Measurements from ENCODE around the gene KRTAP10-1. TPM values are rescaled to one million over a fixed set of nuclear protein-coding genes. Genes with fewer than 3 reads are reported as not detected.
"Not testable (repeated sequence)": the region's sequence is repeated elsewhere in the genome, so short reads cannot be mapped to it uniquely, and the experiment has no call there.

KRTAP10-1 gene
- not detected for total RNA-seq

DNA sequence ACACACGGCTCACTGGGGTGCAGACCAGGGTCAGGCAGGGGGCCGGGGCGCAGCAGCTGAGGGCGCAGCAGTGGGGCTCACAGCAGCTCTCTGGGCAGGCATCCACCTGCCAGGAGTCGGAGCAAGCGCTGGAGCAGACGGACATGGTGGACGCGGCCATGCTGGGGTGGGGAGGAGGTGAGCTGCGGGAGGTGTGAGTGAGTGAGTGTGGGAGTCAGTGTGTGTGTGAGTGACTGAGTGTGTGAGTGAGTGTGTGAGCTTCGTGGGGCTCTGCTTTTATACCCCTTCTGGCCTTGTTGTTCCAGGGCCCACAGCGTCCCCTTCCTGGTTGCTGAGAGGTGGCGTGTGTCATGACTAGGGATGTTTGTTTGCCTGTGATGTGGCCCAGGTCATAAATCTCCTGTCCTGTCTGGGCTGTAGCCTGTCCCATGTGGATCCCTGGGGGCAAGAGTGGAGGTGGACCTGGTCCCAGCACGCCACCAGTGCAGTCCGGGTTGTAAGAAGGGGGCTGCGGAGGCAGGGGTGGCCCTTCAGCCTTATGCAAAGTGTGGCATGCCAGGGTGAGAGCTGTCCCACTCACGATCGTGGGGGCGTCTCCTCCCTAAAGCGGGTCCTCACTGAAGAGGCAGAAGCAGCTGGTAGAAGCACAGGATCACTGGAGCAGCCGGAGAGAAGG, at the start of gene KRTAP10-1:
TSS of gene KRTAP10-1 (minus strand) at position 205 of the 676 bp plus-strand sequence. CDS start at position 160, 45 bp downstream.
- DNase-seq, result no peak

DNA sequence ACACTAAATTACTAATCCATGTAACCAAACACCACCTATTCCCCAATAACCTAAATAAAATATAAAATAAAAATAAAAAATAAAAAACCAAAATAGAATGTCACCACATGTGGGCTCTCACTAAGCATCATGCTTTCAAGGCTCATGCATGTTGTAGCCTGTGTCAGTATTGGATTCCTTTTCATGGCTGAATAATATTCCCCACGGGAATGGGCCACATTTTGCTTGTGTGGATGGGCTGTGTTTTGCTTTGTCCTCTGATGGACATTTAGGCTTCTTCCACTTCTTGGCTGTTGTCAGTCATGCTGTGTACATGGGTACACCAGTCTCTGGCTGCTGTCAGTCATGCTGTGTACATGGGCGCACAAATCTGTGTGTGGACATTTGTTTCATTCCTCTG, 49.1 kb upstream of the KRTAP10-1 start:
- DNase-seq, result no peak

DNA sequence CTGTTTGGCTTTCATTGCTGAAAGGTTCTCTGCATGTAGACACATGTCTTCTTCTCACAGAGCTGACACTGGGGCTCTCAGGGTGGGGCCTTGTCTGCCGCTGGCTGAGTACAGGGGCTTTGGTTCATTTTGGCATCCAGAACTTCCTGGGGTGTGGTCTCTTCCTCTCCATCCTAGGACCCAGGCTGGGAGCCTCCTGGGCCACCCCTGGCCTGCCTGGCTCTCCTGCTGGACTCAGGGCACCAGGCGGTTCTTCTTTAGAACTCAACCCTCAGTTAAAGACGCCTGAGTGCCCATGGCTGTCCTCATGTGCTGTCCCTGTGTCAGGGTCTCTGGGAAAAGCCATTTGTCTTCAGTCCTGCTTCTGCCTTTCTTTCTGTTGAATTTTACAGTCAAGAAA, 45.9 kb upstream of the KRTAP10-1 start:
- no peak for DNase-seq

GRCh38 chr21:44583800-44584147, 43.8 kb upstream of the KRTAP10-1 start:
- peak; percentile 9 for DNase-seq

DNA sequence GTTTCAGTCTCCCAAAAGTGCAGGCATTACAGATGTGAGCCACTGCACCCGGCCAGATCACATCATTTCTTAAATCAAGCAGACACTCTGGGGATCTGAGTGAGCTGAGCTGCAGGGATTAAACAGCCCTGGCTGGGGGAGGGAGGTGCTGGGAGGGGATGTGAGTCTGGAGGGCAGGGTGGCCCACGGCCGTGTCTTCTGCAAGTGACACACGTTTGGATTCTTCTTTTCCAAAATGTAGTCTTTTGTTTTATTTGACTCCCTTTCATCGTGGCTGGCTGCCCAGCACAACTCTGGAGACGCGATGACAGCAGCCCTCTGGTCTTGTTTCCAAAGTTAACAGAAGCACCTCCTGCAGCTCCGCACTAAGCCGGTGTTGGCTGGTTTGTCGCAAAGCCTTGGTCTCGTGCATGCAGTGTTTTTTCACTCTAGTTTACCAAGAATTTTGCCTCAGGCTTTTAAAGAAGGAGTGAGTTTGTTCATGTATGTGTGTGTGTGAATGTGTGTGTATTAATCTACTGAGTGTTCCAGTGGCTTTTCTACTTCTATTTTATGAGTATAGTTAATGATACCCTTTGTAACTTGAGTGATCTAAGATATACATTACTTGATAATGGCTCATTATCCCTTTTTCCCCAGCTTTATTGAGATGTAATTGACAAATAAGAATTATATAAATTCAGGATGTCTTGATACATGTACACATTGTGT, 43.2 kb upstream of the KRTAP10-1 start:
- DNase-seq, result peak; percentile 80

DNA sequence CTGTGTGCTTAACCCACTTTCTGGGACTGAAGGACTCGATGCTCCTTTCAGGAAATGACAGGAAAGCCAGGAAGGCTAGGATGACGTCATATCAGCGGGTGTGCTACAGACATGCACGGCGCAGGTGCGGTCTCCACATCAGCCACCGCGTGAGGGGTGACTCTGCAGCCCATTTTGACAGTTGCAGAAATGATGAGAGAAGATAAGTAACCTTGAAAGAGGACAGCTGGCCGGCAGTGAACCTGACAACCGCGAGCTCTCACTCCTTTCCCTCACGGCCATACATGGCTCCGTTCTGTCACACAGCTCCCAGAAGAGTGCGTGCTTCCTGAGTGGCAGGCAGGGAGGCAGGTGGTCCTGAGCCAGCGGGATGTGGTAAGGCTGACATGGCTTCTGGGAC, 42.1 kb upstream of the KRTAP10-1 start:
- DNase-seq, result no peak

GRCh38 chr21:44581158-44581557, 41.2 kb upstream of the KRTAP10-1 start:
- DNase-seq, result no peak

DNA sequence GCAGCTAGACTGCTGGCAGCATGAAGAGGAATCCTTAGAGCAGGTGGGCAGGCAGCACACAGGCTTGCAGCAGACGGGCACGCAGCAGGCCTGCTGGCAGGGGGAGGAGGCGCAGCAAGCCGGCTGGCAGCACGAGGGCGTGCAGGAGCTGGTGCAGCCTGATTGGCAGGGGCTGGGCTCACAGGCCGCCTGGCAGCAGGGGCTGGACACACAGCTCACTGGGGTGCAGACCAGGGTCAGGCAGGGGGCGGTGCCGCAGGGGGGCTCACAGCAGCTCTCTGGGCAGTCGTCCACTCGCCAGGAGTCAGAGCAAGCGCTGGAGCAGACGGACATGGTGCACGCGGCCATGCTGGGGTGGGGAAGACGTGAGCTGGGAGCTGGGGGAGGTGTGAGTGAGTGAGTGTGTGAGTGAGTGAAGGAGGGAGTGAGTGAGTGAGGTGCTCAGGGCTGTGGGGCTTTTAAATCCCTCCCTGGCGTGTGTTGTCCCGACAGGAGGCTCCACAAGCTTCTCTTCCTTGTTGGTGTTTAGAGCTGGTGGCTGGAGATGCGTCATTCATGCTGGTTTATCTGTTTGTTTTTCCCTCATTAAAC, 40.3 kb upstream of the KRTAP10-1 start, which contains the start of gene KRTAP10-5:
TSS of gene KRTAP10-5 (minus strand) at position 374 of the 591 bp plus-strand sequence. CDS start at position 348, 26 bp downstream.
- DNase-seq, result not testable (repeated sequence)

DNA sequence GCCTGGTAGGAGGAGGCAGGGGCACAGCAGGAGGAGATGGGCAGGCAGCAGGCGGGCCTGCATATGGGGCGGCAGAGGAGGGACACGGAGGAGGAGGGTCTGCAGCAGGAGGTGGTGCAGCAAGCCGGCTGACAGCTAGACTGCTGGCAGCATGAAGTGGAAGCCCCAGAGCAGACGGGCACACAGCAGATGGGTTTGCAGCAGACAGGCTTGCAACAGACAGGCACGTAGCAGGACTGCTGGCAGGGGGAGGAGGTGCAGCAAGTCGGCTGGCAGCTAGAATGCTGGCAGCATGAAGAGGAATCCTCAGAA, 39.8 kb upstream of the KRTAP10-1 start:
- no peak for DNase-seq

- no peak for DNase-seq
Observed at GRCh38 chr21:44579056-44579832, 39.2 kb upstream of the KRTAP10-1 start.

GRCh38 chr21:44578371-44579055, 38.5 kb upstream of the KRTAP10-1 start:
- DNase-seq, result no peak

- DNase-seq, result no peak
Observed at GRCh38 chr21:44576025-44576420, 36.0 kb upstream of the KRTAP10-1 start.

DNA sequence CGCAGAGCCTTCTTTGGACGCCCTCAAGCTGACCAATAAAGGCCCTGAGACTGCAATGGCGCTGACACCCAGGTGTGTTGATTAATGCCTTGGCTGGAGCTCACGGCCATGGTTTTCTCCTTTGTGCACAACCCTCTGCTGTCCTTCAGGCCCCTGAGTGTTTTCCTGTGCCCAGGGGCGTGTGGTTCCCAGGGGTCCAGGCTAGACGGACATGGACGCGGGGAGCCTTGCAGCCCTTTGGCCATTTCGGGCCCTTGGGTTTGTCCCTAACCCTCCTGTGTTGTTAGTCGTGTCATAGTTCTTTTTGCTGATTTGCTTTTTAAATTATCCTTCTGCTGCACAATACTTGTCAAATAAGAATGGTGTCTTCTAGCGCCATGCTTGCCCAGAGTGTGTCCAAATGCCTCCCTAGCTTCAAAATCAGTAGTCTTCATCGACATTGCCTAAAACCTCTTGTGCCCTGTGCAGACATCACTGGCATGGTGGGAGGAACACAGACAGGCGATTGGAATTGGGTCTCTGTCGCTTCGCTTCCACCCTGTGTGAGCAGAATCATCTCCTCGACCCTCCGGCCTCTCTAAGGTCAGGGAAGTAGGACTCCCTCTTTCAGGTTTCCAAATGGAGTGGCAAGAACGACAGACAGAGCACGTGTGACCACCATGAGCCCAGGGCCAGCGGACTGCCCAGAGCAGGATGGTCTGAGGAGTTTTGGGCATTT, 35.5 kb upstream of the KRTAP10-1 start:
- DNase-seq, result no peak

GRCh38 chr21:44574457-44575306, 34.7 kb upstream of the KRTAP10-1 start:
- DNase-seq, result no peak

- DNase-seq, result not testable (repeated sequence)
Observed at GRCh38 chr21:44573630-44574456, 33.8 kb upstream of the KRTAP10-1 start, which contains the start of gene KRTAP10-4. TSS of gene KRTAP10-4 (plus strand) at chr21:44573729. CDS start at chr21:44573759, 30 bp downstream.

- DNase-seq, result no peak
Observed at GRCh38 chr21:44572959-44573583, 33.1 kb upstream of the KRTAP10-1 start.

DNA sequence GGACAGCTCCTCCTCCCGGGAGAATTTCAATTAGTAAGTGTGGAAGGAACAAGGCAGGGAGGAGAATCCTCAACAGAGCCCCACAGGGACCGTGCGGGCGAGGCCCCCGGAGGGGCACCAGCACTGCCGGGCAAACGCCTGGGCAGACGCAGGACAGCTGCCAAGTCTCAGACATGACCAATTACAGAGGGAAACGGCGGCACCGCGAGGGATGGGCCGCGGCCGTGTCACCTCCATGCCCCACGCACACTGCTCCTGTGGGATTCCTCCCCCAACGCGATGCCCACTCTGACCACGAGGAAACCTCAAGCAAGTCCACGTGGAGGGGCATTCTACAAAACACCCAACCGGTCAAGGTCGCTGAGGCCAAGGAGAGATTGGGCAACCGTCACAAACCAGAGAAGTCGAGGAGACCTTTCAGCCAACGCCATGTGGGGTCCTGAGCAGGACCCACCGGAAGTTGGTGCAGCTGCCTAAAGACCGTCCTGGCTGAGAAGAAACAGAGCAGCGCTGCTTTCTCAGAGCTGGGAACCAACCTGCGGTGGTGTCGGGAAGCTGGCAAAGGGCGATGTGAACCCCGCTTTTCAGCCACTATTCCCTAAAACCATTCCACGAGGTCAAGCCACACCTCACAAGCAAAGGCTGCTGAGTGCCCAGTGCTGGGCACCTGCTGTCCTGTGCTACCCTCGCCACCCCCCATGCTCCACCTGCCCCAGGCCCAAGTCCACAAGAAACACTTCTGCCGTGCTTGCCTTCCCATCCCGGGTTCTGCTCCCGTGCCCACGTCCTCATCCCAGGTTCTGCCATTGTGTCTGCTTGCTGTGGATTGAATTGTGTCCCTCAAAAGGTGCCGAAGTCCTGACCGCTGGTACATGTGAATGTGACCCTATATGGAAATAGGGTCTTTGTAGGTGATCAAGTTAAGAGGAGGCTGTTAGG, 32.1 kb upstream of the KRTAP10-1 start:
- DNase-seq, result no peak

- DNase-seq, result no peak
Observed at GRCh38 chr21:44571296-44571695, 31.3 kb upstream of the KRTAP10-1 start.
